HG03354 (cell line): ENCODE measurements around the gene UBC.
A peak's percentile ranks its signal among the peaks of the same experiment; 100 is the strongest.
"Not testable (repeated sequence)": the region's sequence is repeated elsewhere in the genome, so short reads cannot be mapped to it uniquely, and the experiment has no call there.

Source experiments
- ATAC-seq: cut with Tn5 transposase; IDR thresholded peaks from one replicate; pipeline ENCODE4 v1.9.1; 2021; ENCODE audit warnings: mild to moderate bottlenecking; ENCODE audit not compliant: unreplicated experiment, poor library complexity, severe bottlenecking

Gene UBC

DNA sequence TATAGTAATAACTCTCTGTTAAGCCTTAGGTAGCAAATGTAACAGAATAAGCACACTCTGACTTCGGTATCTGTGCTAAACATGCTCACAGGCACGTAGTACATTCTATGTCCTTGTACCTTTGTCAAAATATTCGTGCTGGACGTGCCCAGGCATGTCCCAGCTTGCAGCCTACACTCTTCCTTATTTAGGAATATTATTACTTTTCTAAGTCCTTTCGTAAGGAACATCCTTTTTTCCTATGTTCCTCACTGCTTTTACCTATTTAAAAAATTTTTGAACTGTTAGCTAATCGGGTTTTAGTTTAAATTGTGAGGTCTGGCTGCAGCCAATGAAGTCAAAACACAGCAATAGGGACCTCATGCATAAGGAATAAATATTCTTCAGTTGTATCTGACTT, 24.1 kb upstream of the UBC start:
- no peak for ATAC-seq

DNA sequence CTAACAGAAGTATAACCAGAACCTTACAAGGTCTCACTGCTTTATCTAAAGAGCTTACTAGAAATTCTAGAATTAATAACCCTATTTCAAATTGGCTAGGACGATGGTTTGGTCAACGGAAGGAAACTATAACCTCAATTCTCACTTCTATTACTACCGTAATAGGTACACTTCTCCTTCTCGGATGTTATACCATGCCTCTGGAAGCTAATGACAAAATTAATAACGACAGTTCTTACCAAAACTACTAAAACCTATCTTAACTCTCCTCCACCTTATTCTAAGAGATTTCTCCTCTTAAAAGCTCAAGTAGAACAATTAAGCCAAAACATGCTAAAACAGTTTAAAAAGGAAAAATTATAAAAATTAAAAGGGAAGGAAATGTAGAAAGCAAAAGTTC, 23.7 kb upstream of the UBC start:
- ATAC-seq, result no peak

DNA sequence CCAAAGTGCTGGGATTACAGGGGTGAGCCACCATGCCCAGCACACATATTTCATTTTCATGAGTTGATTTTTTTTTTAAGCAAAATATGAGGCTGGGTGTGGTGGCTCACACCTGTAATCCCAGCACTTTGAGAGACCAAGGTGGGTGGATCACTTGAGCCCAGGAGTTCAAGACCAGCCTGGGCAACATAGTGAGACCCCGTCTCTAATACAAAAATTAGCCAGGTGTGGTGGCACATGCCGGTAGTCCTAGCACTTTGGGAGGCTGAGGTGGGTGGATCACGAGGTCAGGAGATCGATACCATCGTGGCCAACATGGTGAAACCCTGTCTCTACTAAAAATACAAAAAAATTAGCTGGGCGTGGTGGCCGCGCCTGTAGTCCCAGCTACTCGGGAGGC, 17.1 kb upstream of the UBC start:
- not testable (repeated sequence) for ATAC-seq

DNA sequence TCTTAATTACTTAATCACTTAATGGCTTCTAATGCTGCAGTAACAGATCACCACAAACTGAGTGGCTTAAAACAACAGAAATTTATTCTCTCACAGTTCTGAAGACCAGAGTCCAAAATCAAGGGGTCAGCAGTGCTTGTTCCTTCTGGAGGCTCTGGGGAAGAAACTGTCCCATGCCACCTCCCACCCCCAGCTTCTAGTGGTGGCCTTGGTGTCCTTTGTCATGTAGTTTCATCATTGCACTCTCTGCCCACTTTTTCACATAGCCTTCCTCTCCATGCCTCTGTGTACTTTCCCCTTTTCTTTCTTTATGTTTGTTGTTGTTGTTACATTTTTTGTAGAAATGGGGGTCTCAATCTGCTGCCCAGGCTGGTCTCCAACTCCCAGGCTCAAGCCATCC, 16.1 kb upstream of the UBC start:
- ATAC-seq, result no peak

DNA sequence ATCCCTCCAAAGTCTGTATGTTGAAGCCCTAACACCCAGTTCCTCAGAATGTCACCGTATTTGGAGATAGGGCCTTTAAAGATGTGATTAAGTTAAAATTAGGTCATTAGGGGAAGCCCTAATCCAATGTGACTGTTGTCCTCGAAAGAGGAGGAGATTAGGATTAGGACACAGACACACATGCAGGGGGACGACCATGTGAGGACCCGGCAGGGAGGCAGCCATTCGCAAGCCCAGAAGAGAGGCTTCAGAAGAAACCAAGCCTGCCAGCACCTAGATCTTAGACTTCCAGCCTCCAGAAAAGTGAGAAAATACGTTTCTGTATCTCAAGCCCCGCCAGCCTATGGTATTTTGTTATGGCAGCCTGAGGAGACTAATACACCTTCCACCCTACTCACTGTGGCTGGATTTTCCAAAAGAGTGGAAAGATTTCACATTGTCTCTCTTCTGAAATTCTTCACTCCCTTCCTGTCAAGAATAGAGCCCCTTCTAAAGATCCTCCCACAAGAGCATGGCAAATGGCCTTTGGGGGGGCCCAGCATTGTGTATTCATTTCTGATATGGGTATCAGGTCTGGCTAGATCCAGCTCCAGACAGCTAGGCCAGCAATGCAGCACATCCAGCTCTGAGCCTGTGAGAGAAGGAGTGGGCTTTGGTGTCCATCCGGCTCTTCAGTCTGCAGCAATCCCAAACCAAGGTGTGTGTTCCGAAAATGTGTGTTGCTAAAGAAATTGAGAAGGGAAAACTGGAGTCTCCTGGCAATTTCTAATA, 15.4 kb upstream of the UBC start:
- no peak for ATAC-seq

DNA sequence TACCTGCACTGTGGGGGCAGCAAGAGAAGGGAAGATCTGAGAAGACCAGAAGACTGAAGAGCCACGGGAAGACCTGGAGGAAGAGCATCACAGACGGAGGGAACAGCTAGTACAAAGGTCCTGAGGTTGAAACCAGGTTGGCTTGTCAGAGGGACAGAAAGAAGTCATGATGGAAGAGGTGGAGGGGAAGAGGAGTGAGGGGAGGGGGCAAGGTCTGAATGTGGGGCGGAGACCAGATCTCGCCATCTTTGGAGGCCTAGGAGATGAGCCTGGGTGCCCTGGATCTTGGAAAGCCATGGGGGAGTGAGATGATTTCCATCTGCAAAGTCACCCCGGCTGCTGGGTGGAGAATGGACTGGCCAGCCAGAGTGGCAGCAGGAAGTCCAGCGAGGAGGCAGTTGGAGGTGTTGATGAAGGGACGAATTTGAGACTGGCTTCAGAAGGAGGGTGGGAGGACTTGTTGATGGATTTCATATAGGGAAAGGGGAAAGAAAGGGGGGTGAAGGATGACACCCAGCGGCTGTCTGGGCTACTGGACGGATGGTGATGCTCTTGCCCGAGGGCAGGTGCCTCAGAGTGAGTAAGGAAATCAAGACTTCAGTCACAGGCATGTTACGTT, 14.6 kb upstream of the UBC start:
- ATAC-seq, result no peak

DNA sequence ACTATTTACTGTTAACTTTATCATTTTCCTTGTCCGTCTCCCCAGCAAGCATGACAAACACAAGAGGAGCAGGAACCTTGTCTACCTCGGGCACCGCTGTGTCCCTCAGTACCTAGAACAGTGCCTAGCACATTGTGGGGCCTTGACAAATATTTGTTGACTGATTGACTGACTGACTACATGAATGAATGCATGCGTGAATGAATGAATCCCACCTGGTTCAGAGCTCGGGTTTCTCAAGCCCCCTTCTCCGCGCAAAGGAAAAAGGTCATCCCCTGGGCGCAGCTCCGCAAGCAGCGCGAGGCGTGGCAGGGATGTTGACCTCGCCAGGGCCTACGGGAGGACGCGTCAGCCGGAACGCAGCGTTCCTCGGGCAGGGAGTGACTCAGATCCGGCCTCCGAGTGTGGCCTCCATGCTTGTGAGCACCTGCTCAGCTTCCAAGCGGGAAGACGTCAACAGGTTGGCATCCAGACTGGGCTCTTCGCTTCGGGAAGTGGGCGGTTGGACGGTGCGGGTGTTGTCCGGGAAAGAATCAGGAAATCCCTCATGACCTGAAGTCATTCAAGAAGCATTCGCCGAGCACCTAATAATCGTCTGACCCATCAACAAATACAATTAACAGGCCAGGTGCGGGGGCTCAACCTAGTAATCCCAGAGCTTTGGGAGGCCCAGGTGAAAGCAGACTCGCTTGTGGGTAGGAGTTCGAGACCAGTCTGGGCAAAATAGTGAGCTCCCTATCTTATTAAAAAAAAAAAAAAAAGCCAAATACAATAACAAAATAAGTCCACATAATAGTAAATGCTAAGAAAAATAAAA, 13.9 kb upstream of the UBC start:
- peak; percentile 36 for ATAC-seq

DNA sequence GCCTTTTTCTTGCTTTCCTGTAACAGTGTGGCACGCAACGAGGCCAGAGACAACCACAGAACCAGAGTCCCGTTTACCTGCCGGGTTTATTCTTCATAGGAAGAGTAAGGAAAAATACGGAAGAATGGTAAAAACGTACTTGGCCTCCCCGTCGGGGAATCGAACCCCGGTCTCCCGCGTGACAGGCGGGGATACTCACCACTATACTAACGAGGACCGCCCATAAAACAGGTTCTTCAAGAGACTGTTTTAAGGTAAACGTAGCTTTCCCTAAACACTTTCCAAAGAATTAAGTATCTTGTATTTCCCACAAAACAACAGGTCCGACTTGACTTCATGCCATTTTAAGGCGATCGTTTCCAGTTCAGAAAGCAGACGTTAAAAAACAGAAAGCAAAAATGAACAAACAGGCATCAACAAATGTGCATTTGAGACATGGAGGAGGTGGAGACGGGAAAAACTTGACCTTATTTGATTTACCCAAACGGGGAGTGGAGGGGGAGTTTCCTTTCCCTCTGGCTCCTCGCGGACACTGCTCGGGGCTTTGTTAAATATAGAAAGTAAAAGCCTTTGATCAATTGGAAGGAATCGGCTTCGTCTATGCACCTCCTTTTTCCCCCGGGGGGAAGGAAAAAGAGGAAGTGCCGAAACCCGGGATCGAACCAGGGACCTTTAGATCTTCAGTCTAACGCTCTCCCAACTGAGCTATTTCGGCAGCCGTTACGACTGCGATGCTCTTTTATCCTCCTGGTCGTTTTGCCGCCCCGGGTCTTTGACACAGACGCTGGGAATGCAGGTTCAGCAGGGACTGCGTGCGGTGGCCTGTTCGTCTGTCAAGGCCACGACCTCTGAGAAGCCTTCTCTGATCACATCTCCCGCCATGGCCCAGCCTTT, 13.0 kb upstream of the UBC start:
- ATAC-seq, result peak; percentile 80

DNA sequence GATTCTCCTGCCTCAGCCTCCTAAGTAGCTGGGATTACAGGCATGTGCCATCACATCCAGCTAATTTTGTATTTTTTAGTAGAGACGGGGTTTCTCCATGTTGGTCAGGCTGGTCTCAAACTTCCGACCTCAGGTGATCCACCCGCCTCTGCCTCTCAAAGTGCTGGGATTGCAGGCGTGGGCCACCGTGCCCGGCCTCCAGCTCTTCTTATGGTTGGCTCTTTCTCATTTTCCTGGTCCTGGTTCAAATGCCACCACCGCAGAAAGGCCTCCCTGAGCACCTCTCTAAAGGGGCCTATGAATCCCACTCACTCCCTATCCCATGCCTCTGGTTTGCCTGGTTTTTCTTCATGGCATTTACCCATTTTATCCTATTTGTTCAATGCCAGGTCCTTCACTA, 11.3 kb upstream of the UBC start:
- ATAC-seq, result not testable (repeated sequence)

DNA sequence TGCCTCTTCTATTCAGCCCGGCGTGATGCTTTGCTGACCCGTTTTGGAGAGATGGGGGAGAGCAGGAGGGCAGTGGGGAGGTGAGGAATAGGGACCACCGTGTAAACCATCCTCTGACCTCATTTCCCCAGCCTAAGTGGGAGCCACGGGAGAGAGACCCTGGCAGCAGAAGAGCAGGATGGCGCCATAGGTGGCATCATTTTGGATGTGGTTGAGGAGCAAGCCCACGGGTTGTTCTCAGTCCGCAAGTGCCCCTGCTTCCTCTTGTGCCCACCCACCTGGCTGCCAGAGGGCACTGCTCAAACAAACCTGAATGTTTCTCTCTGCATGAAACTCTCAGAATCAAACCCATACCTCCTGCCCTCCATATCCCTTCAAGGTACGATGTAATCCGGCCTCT, 10.7 kb upstream of the UBC start:
- no peak for ATAC-seq

DNA sequence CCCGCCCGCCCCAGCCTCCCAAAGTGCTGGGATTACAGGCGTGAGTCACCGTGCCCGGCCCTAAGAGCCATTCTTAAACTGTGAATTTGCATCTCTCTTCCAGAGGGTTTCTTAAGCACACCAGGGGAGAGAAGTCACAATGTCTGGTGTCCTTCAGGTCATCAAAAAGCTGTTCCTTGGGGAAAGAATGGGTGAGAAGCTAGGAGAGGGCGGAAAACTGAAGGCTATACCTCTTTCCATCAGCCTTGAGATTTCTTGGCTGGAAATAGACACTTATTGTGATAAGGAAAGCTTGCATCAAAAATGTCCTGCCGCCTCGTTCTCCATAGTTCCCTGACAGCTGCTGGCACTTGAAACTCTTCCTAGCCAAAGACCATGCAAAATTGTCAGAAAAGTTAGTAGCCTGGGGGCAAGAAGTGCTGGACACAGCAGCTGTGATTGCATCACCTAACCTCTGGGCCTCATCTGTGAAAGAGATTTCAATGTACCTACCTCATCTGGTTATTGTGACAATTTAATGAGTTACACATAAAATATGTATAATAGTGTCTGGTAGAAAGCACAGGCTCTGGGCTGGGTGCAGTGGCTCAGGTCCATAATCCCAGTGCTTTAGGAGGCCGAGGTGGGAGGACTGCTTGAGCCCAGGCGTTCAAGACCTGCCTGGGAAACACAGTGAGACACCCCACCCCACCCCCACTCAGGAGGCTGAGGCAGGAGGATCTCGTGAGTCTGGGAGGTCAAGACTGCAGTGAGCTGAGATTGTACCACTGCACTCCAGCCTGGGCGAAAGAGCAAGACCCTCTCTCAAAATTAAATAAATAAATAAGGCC, 9.7 kb upstream of the UBC start:
- no peak for ATAC-seq

DNA sequence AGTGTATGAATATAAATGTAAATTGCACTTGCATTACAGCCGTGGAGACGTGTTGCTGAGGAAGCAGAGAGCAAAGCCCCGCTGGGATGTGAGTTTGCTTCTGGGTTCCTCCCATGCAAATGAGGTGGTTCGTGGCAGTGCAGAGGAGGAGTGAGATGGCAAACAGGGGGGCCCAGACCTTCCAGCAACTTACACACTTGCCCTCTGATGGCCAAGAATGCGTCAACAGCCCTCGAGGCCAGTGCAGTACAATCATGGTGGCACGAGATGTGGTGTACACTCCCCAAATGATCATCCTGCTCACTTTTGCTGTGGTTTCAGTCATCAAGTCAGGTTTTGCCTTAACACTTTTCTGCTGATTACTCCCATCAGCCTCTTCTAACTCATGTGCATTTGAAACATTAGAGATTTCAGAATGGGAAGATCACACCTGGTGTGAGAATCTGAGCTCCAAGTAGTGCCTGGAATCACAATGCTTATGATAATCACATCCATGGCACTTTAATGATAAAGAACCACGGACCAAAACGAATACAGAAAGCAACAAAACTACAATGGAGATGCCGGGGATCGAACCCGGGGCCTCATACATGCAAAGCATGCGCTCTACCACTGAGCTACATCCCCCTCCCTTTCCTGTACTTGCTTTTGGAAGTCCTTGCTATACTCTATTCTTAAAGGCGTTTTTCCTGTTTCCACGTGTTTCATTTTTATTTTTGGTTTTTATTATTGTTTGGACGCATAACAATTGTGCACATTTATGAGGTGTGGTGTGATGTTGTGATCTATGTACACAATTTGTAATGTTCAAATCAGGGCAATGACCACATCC, 7.0 kb upstream of the UBC start:
- ATAC-seq, result peak; percentile 43

DNA sequence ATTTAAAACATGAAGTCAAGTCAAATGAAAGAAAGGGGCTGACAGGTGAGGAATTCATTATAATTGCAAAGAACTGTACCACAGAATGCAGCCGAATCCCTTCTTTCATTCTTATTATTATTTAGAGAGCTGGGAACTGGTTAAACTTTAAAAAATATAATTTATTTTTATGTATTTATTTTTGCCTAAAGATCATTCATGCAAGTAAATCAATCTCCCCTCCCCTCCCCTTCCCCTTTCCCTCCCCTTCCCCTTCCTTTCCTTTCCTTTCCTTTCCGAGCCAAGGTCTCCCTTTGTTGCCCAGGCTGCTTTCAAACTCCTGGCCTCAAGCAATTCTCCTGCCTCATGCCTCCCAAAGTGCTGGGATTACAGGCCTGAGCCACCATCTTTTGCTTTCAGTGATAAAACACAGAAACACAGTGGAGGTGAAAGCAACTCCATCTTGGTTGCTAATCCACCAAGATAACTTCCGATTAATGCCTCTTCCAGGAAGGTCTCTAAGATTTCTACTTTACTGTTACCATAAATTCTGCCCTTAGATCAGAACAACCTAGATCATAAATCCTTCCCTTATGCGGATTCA, 6.0 kb upstream of the UBC start:
- ATAC-seq, result no peak

DNA sequence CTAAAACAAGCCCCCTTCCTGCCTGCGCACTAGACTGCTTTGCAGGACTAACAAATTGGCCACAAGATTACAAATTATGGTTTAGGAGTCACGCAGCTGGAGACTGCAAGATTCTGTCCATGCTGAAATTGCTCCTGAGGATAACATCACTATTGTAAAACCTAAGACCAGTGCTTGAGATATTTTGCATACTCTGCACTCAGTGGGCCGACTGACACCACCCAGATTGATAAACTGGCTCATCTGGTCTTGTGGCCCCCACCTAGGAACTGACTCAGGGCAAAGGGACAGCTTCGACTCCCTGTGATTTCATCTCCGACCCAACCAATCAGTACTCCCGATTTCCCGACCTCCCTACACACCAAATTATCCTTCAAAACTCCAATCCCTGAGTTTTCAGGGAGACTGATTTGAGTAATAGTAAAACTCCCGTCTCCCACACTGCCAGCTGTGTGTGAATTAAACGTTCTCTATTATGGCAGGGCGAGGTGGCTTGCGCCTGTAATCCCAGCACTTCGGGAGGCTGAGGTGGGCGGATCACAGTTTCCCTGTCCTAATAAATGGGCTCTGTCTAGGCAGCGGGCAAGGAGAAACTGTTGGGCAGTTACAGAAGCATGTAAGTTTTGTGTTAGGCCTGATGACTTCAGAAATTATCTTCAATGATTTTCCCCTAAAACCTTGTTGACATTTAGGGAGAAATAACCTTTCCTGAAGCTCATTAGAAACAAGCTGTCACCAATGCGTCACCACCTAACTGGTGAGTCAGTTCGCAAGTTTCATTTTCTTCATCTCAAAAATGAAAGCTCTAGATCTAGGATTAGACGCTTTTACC, 5.3 kb upstream of the UBC start:
- no peak for ATAC-seq

DNA sequence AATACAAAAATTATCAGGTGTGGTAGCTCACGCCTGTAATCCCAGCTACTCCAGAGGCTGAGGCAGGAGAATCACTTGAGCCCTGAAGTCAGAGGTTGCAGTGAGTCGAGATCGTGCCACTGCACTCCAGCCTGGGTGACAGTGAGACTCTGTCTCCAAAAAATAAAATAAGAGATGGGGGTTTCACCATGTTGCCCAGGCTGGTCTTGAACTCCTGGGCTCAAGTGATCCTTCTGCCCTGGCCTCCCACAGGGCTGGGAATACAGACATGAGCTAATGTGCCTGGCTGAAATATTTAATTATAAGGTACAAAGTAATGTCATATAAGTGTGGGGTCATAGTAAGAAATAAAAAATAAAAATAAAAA, 4.2 kb upstream of the UBC start:
- not testable (repeated sequence) for ATAC-seq

DNA sequence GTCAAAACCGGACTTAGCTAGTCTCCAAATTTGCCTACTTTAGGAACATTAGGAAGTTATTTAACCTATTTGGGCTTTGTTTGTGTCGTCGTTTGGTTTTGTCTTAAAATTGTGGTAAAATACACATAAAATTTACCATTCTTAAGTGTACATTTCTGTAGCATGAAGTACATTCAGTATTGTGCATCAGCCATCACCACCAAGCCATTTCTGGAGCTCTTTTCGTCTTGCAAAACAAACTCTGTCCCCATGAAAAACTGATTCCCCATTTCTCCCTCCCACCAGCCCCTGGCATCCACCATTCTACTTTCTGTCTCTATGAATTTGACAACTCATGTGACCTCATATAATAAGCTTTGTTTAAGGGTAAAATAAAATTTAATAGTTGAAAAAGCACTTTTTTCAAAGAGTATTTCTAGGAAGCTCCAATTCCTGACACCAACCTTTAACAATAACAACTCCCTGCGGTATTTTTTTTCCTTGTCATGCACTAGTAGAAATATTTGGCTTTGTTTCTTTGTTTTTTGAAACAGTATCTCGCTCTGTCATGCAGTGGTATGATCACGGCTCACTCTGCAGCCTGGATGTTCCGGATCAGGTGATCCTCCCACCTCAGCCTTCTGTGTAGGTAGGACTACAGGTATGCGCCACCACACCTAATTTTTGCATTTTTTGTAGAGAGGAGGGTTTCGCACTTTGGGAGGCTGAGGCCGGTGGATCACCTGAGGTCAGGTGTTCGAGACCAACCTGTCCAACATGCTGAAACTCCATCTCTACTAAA, 3.6 kb upstream of the UBC start:
- ATAC-seq, result no peak
